Mammary epithelial cell (primary cell): ENCODE measurements around the gene NDUFA6.

Experiments used
- CTCF ChIP-seq, 2 donors: IDR thresholded peaks in 1 of 2; conservative IDR thresholded peaks in 1 of 2; 2 replicates each; pipeline ENCODE4 v1.5.1; 2011 to 2012; ENCODE audit warnings: inconsistent platforms in 2 of 2, low read length in 2 of 2, mild to moderate bottlenecking in 2 of 2, control low read depth in 1 of 2, low read depth in 1 of 2; ENCODE audit not compliant: insufficient read depth in 1 of 2; ENCODE audit errors: extremely low read depth in 1 of 2
- EZH2 ChIP-seq: IDR thresholded peaks from 2 replicates; pipeline ENCODE4 v1.6.1; 2012; ENCODE audit warnings: low read length, inconsistent platforms, borderline replicate concordance

GRCh38 chr22:42066126-42066761, 24.3 kb downstream of the NDUFA6 start:
- no peak for TF ChIP-seq CTCF (conservative IDR thresholded peaks at IDR 0.05 in 1 of 2, IDR thresholded peaks at IDR 0.05 in 1 of 2; ENCODE audit: extremely low read depth in 1 of 2, insufficient read depth in 1 of 2, low read depth in 1 of 2, low read length in 2 of 2)
- no peak for TF ChIP-seq EZH2
